Measurements from ENCODE around the gene HSF5. TPM values are rescaled to one million over a fixed set of nuclear protein-coding genes. Genes with fewer than 3 reads are reported as not detected.
"Not testable (repeated sequence)": the region's sequence is repeated elsewhere in the genome, so short reads cannot be mapped to it uniquely, and the experiment has no call there.

HSF5 gene
- total RNA-seq, 1 donor from 2014 or later: 0.05 TPM

DNA sequence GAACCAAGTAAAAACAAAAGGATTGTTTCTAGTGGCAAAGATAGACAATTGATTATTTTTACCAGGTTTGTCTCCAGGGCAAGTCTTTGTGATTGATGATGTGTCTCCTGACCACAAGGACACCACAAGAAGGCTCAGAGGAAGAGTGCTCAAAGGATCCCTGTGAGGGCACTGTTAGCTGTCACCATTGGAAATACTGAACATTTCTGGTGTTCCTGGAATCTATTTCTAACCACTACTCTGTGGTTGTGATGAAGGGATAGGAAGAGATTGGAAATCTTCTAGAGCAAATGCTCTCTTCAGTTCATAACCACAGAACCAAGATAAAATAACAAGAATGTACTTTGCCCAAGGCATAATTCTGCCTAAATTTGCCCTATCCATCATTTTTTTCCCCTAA is 86.2 kb downstream of the HSF5 start:
- no peak overlapping the region for H3K4me3 Mint-ChIP-seq
- peaks cover 34% of the 10 kb centered on the region for H3K4me1 Mint-ChIP-seq
- no peaks in the 10 kb centered on the region for H3K9me3 Mint-ChIP-seq
- no peak overlapping the region for H3K27ac Mint-ChIP-seq (ENCODE audit: unreplicated experiment)
- no peak for DNase-seq (ENCODE audit: low read depth, low spot score)
- TF ChIP-seq CTCF (conservative IDR thresholded peaks at IDR 0.05): no peak
- no peaks in the 10 kb centered on the region for H3K36me3 Mint-ChIP-seq (ENCODE audit: low read depth)
- no peaks in the 10 kb centered on the region for H3K27me3 Mint-ChIP-seq (ENCODE audit: low read depth)

- Mint-ChIP-seq H3K27me3 (ENCODE audit: low read depth) (no peaks in the 10 kb centered on the region), H3K4me3 (no peak overlapping the region), H3K4me1 (peaks cover 36% of the 10 kb centered on the region), H3K9me3 (no peaks in the 10 kb centered on the region), H3K27ac (ENCODE audit: unreplicated experiment) (no peak overlapping the region), H3K36me3 (ENCODE audit: low read depth) (no peaks in the 10 kb centered on the region)
- TF ChIP-seq CTCF (conservative IDR thresholded peaks at IDR 0.05): no peak
- DNase-seq (ENCODE audit: low read depth, low spot score): no peak
Observed at GRCh38 chr17:58401287-58401686, 86.9 kb downstream of the HSF5 start.

GRCh38 chr17:58400826-58401225 is 87.4 kb downstream of the HSF5 start:
- TF ChIP-seq CTCF (conservative IDR thresholded peaks at IDR 0.05): no peak
- Mint-ChIP-seq H3K4me1 (peaks cover 39% of the 10 kb centered on the region), H3K4me3 (no peak overlapping the region), H3K36me3 (ENCODE audit: low read depth) (no peaks in the 10 kb centered on the region), H3K9me3 (no peaks in the 10 kb centered on the region), H3K27ac (ENCODE audit: unreplicated experiment) (no peak overlapping the region), H3K27me3 (ENCODE audit: low read depth) (no peaks in the 10 kb centered on the region)
- no peak for DNase-seq (ENCODE audit: low read depth, low spot score)

- DNase-seq (ENCODE audit: low read depth, low spot score): no peak
- Mint-ChIP-seq H3K27ac (ENCODE audit: unreplicated experiment) (no peak overlapping the region), H3K36me3 (ENCODE audit: low read depth) (no peaks in the 10 kb centered on the region), H3K9me3 (no peaks in the 10 kb centered on the region), H3K4me3 (no peak overlapping the region), H3K27me3 (ENCODE audit: low read depth) (no peaks in the 10 kb centered on the region), H3K4me1 (peaks cover 33% of the 10 kb centered on the region)
- TF ChIP-seq CTCF (conservative IDR thresholded peaks at IDR 0.05): no peak
Observed at GRCh38 chr17:58399974-58400373, 88.2 kb downstream of the HSF5 start.

DNA sequence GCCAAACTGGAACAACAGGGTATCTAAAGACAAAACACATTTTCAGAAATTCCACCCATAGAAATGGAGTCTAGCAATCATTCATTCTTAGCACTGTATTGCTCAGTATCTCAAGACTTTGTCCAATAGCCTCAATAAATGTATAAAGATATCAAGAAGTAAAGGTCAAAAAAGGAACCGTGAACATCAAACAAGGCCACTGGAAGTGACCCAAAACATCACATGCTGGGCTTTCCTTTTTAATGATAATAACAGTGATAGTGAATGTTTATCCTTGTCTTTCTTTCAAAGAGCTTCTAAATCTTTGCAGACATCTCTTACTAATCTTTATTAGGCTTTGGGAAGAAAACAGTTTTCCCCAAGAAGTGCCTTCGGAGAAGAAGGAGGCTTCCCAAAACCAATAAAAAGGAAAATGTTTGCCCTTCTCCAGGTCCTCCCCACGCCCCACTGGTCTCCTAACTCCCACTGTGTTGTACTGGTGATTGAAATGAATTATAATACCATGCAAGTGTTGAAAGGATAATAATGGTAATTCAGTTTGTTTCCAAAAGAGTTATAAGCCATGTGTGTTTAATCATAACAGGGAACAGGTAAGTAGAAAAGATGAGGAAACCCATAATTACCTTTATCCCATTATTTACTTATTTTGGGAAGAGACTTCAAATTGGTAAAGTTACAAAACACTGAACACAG is 89.5 kb downstream of the HSF5 start:
- DNase-seq (ENCODE audit: low read depth, low spot score): no peak
- Mint-ChIP-seq H3K27ac (ENCODE audit: unreplicated experiment) (no peak overlapping the region), H3K36me3 (ENCODE audit: low read depth) (no peaks in the 10 kb centered on the region), H3K4me3 (no peak overlapping the region), H3K4me1 (peaks cover 27% of the 10 kb centered on the region), H3K27me3 (ENCODE audit: low read depth) (no peaks in the 10 kb centered on the region), H3K9me3 (no peaks in the 10 kb centered on the region)
- TF ChIP-seq CTCF (conservative IDR thresholded peaks at IDR 0.05): no peak

DNA sequence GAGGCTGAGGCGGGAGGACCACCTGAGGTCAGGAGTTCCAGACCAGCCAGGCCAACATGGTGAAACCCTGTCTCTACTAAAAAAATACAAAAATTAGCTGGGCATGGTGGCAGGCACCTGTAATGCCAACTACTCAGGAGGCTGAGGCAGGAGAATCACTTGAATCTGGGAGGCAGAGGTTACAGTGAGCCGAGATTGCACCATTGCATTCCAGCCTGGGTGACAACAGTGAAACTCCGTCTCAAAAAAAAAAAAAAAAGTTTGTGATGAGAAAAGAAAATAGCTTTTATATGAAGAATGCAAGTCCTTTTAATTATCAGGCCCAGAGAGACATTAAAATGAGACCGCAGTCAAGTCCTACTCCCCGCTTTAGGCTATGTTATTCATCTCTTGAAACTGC is 90.8 kb downstream of the HSF5 start:
- not testable (repeated sequence) for DNase-seq (ENCODE audit: low read depth, low spot score); H3K36me3 Mint-ChIP-seq (ENCODE audit: low read depth); H3K27me3 Mint-ChIP-seq (ENCODE audit: low read depth); H3K4me3 Mint-ChIP-seq; H3K27ac Mint-ChIP-seq (ENCODE audit: unreplicated experiment); H3K9me3 Mint-ChIP-seq
- H3K4me1 Mint-ChIP-seq: peaks cover 14% of the 10 kb centered on the region

Measured in neural crest cell (in vitro differentiated cells).